ENCODE measurements around the gene DENND2C.
"Not testable (repeated sequence)": the region's sequence is repeated elsewhere in the genome, so short reads cannot be mapped to it uniquely, and the experiment has no call there.

The DENND2C gene

DNA sequence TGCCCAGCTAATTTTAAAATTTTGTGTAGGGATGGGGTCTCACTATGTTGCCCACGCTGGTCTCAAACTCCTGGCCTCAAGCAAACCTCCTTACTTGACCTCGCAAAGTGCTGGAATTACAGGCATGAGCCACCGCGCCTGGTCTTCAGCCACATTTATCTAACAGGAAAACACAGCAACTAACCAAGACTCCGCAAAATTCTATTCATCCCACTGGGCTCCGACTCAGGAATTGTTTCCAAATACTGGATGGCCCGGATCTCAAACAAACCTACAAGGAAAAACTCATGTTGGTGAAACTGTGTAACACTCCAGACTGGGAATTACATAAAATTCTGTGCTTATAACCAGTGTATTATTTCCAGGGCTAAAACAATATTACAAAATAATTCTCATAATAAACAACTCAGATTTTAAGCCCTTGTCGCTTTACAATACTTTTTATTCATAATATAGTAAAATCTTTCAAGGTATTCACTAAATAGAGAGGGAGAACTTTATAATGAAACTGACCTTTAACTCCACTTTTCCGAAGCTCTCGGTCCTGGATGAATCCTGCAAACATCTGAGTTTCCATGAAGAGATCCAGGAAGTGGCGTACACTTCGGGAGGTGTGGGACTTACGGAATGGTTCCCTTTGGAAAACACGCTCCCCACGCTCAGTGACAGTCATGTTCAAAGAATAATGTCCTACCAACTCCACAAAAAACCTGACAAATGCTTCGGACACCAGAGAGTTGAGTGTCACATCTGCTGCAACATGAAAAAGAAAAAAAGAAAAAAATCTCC lies 82.5 kb downstream of the DENND2C start:
- CTCF ChIA-PET, result no interaction called here
- no peak for TF ChIP-seq SUZ12 (IDR thresholded peaks at IDR 0.05)
- POLR2A ChIA-PET, result interaction anchor here (0.6 kb wide), 1 partner anchor 9 kb away, joined by 3 read pairs; no protein-coding TSS in a partner anchor
- DNase-seq (ENCODE audit: extremely low spot score), result no peak

- ChIA-PET POLR2A (no interaction called here), CTCF (no interaction called here)
- no peak for TF ChIP-seq FOXA1 (IDR thresholded peaks at IDR 0.05)
- TF ChIP-seq BHLHE40 (IDR thresholded peaks at IDR 0.05; ENCODE audit: borderline replicate concordance), result no peak
- no peak for TF ChIP-seq TARDBP (IDR thresholded peaks at IDR 0.05)
- no peak for TF ChIP-seq L3MBTL2 (conservative IDR thresholded peaks at IDR 0.05)
- TF ChIP-seq FOXM1 (IDR thresholded peaks at IDR 0.05; ENCODE audit: borderline replicate concordance), result no peak
- TF ChIP-seq SUZ12 (IDR thresholded peaks at IDR 0.05), result no peak
- TF ChIP-seq ELF4 (IDR thresholded peaks at IDR 0.05), result no peak
- TF ChIP-seq SP1 (IDR thresholded peaks at IDR 0.05), result no peak
- DNase-seq (ENCODE audit: extremely low spot score), result no peak
Measured at GRCh38 chr1:114586513-114587047, 83.3 kb downstream of the DENND2C start.

DNA sequence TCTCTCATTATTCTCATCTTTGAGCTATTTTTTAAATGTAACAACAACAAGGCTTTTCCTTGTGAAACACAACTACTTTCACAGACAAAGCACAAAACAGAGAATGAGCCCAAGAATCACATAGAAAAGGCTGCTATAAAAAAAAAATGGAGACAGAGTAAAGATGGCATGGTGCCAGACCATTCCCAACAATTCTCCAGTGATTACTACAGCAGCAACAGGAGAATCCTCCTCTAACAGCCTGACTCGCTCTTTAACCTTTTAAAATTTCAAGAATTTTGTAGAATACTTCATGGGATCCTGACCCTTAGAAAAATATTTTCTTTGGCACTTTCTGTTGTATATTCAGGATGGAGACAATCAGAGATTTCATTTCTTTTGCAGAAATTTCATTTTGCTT lies 84.6 kb downstream of the DENND2C start:
- CTCF ChIA-PET, result no interaction called here
- POLR2A ChIA-PET, result no interaction called here
- no peak for DNase-seq (ENCODE audit: extremely low spot score)
- TF ChIP-seq TARDBP (IDR thresholded peaks at IDR 0.05) (no peak), PKNOX1 (IDR thresholded peaks at IDR 0.05) (no peak)

- ChIA-PET CTCF (no interaction called here), POLR2A (interaction anchor here (0.7 to 1.5 kb wide), 5 partner anchors 11 to 652 kb away, joined by 3 to 5 read pairs (median 3); partner anchors contain the start of genes DENND2C and HIPK1)
- peak; percentile 95 for DNase-seq (ENCODE audit: extremely low spot score)
- TF ChIP-seq SUZ12 (IDR thresholded peaks at IDR 0.05), result no peak
- TF ChIP-seq TARDBP (IDR thresholded peaks at IDR 0.05), result peak; percentile 79; the same call in 1 of the 2 replicates
- peak; percentile 76; the same call in 1 of the 2 replicates for TF ChIP-seq NFRKB (IDR thresholded peaks at IDR 0.05)
- 0 out of 2 replicates have a peak, but pooled peaks have one; percentile 24 for TF ChIP-seq ZNF384 (IDR thresholded peaks at IDR 0.05)
- no peak for TF ChIP-seq LEF1 (IDR thresholded peaks at IDR 0.05; ENCODE audit: borderline replicate concordance)
- peak; percentile 82 for TF ChIP-seq L3MBTL2 (conservative IDR thresholded peaks at IDR 0.05)
- TF ChIP-seq PKNOX1 (IDR thresholded peaks at IDR 0.05), result peak; percentile 76
Measured at GRCh38 chr1:114581335-114582287, 88.2 kb downstream of the DENND2C start, which contains the start of gene BCAS2. Gene BCAS2 (minus strand): TSS chr1:114581615. CDS start chr1:114581591, 24 bp downstream.

GRCh38 chr1:114574365-114574764 lies 95.5 kb downstream of the DENND2C start:
- TF ChIP-seq BHLHE40 (IDR thresholded peaks at IDR 0.05; ENCODE audit: borderline replicate concordance) (no peak), LEF1 (IDR thresholded peaks at IDR 0.05; ENCODE audit: borderline replicate concordance) (no peak), TARDBP (IDR thresholded peaks at IDR 0.05) (no peak), PKNOX1 (IDR thresholded peaks at IDR 0.05) (no peak), NFRKB (IDR thresholded peaks at IDR 0.05) (no peak), L3MBTL2 (conservative IDR thresholded peaks at IDR 0.05) (no peak), ARNT (IDR thresholded peaks at IDR 0.05) (no peak), HDGF (IDR thresholded peaks at IDR 0.05; ENCODE audit: borderline replicate concordance) (no peak), SP1 (IDR thresholded peaks at IDR 0.05) (no peak), FOXA1 (IDR thresholded peaks at IDR 0.05) (no peak)
- CTCF ChIA-PET, result no interaction called here
- POLR2A ChIA-PET, result interaction anchor here (0.6 kb wide), 1 partner anchor 57 kb away, joined by 4 read pairs; no protein-coding TSS in a partner anchor
- DNase-seq (ENCODE audit: extremely low spot score), result no peak

DNA sequence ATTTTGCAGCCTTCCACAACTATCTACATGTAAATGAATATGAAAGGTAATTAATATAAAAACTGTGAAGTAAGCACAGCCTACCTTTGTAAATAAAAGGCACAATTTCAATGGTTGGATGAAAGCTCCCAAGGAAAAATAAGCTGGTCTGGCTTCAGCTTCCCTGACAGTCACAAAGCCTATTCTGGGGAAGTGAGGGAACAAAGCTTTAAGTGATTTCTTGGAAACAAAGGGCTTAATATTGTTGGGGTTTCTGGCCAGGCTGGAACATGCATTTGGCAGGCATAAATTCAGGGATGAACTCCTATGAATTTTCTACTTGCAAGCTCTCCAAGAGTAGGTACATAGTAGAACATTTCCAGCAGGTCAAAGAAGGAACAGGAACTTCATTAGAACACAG lies 105.7 kb downstream of the DENND2C start:
- TF ChIP-seq NFRKB (IDR thresholded peaks at IDR 0.05), result no peak
- TF ChIP-seq FOXA1 (IDR thresholded peaks at IDR 0.05), result no peak
- no peak for TF ChIP-seq SUZ12 (IDR thresholded peaks at IDR 0.05)
- no peak for TF ChIP-seq FOXK2 (IDR thresholded peaks at IDR 0.05)
- TF ChIP-seq ZNF384 (IDR thresholded peaks at IDR 0.05), result no peak
- TF ChIP-seq PKNOX1 (IDR thresholded peaks at IDR 0.05), result no peak
- TF ChIP-seq CTBP1 (IDR thresholded peaks at IDR 0.05; ENCODE audit: borderline replicate concordance), result no peak
- TF ChIP-seq ARNT (IDR thresholded peaks at IDR 0.05), result no peak
- no peak for TF ChIP-seq ELF4 (IDR thresholded peaks at IDR 0.05)
- TF ChIP-seq LEF1 (IDR thresholded peaks at IDR 0.05; ENCODE audit: borderline replicate concordance), result no peak
- TF ChIP-seq TARDBP (IDR thresholded peaks at IDR 0.05), result no peak
- DNase-seq (ENCODE audit: extremely low spot score), result no peak
- ChIA-PET POLR2A (no interaction called here), CTCF (no interaction called here)

DNA sequence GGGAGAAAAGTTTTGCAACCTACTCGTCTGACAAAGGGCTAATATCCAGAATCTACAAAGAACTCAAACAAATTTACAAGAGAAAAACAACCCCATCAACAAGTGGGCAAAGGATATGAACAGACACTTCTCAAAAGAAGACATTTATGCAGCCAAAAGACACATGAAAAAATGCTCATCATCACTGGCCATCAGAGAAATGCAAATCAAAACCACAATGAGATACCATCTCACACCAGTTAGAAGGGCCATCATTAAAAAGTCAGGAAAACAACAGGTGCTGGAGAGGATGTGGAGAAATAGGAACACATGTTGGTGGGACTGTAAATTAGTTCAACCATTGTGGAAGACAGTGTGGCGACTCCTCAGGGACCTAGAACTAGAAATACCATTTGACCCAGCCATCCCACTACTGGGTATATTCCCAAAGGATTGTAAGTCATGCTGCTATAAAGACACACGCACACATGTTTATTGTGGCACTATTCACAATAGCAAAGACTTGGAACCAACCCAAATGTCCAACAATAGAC lies 106.8 kb downstream of the DENND2C start:
- DNase-seq (ENCODE audit: extremely low spot score); POLR2A ChIA-PET; CTCF ChIA-PET: not testable (repeated sequence)
